GM21360 (cell line): ENCODE data around the gene TMEM86B.

Experiments used
- ATAC-seq: cut with Tn5 transposase; IDR thresholded peaks from one replicate; pipeline ENCODE4 v1.9.1; 2021; ENCODE audit warnings: mild to moderate bottlenecking, moderate library complexity; ENCODE audit not compliant: unreplicated experiment

The TMEM86B gene

GRCh38 chr19:55179606-55180484 is 48.7 kb downstream of the TMEM86B start, which contains the start of gene SYT5:
Gene SYT5 (minus strand): TSS chr19:55180289. CDS start chr19:55179041, 1,248 bp downstream.
- no peak for ATAC-seq

- peak; percentile 70 for ATAC-seq
These were observed 49.6 kb downstream of the TMEM86B start for GRCh38 chr19:55178781-55179599.
